ENCODE data around the gene SCN2B.

Gene SCN2B

GRCh38 chr11:118135051-118135795, 41.2 kb downstream of the SCN2B start:
- DNase-seq (ENCODE audit: low spot score), result no peak

DNA sequence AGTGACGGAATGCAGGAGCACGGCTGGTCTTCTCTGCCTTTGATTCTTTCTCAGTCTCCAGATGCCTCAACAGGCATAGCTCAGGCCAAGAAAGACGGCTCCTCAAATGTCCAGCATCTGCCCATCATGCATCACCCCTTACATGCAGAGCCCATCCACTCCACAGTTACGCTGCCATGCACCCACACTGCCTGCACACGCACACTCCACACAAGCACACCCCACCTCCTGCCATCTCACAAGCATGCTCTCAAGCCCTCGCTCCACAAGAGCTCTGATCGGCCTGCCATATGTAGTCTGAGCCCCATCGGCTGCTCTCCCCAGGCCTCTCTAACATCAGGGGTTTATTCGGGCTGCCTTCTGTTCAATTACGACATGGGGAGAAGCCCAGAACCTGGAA, 42.6 kb downstream of the SCN2B start:
- no peak for DNase-seq (ENCODE audit: low spot score)

- DNase-seq (ENCODE audit: low spot score), result no peak
Observed at GRCh38 chr11:118132385-118133151, 43.9 kb downstream of the SCN2B start.

DNA sequence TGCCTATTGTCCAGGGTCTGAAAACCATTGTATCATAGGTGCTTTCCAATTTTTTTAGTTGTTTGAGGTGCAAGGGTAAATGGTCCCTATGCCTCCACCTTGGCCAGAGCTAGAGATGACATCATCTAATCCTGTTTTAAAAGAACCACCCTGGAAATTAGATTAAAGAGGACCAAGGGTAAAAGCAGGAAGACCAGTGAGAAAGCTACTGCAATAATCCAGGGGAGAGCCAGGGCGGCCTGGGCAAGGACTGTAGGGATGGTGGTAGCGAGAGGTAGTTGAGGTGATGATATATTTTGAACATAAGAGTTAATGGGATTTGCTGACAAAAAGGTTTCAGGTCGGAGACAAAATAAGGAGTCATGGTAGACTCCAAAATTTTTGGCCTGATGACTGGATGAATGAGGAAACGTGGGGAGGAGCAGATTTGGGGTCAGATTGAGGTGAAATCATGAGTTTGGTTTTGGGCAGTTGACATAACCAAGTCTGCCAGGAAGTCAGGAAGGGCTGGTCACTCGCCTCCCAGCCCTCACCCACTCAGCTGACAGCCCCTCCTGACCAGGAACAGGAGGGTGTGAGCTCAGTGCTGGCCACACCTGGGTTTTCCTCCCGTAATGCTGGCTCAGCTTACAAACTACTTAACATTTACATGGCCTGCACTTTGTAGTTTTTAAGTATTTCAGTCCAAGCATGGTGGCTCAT, 46.8 kb downstream of the SCN2B start:
- no peak for DNase-seq (ENCODE audit: low spot score)

- no peak for DNase-seq (ENCODE audit: low spot score)
Observed at GRCh38 chr11:118128721-118129470, 47.5 kb downstream of the SCN2B start.

DNA sequence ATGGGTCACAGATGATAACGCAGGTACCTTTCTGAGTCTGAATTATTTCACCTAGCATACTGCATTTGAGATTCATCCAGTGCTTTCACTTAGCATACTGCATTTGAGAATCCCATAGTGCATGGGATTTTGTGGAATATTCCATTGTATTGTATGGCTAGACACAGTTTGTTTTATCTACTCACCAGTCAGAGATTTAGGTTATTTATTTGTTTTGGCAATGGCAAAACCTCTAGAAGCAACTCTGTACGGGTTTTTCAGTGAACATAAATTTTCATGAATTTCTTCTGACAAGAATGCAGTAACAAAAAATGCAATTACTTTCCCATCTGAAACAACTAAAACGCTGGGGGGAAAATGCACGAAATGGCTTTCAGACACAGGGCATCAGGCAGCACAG, 48.1 kb downstream of the SCN2B start:
- DNase-seq (ENCODE audit: low spot score), result no peak

DNA sequence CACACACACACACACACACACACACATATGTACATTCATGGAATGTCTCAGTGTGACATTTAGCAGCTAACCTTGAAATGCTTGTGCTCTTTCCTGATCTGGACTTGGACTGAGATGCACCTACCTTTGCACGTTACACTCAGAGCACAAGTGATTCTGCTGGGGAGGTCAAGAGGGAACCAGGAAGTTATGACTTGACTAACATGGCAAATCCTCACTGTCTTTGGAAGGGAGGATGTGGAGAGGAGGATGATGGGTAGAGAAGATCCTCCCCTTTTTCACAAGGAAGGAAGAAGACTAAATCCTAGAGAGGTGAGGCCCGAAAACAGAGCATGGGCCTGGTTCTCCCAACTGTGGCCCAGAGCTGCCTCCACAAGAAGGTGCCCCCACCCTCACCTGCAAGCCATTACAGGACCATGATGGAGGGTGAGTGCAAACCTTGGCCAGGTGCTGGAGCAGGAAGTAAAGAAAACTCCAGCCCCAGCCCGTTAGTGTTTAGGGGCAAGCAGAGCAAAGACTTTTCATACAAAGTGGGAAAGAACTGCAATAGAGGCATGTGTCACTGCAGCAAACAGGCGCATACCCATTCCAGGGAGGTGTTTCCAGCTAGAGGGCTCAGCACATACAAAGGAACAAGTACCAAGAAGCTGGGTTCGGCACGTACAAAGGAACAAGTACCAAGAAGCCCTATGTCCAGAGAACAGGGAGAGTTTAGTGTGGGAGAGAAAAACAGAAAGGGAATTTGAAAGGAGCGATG, 50.2 kb downstream of the SCN2B start:
- DNase-seq (ENCODE audit: low spot score), result peak; percentile 79

DNA sequence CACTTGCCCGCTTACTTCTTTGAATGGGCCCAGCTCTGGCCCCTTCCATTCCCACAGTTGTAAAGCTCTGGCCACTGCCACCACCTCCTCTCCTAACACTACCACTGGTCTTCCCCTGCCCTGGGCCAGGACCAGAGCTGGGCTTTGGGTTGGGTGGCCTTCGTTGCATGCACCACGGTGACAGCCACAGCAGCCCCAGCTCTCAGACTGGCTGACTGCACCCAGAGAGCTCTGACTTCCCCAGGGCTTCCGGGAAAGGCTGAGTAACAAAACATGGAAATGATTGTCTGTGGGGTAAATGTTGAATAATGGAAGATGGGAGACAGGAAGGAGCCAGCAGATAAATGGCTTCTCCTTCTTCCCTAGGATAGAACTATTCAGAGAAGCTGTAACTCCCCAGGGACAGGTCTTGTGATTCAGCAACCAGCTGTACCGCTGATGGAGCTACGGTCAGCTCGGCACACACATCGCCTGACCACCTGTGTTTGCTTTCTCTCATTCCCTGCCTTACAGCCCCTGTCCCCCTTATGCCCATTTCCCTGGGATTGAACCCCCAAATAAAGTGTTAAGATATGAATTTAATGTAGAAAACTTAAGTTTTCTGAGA, 51.4 kb downstream of the SCN2B start:
- no peak for DNase-seq (ENCODE audit: low spot score)

DNA sequence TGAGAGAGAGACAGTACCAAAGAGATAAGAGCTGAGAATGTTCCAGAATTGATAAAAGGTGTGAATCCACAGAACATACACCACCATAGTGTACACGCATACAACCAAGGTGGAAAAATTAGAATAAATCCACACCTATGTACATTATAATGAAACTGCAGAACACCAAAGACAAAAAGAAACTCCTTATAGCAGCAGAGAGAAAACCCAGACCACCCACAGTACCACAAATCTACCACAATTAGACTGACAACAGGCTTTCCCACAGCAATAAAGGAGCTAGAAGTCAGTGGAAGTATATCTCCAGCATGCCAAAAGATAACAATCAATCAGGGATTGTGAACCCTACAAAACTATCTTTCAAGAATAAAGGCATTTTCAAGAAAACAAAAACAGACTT, 55.6 kb downstream of the SCN2B start:
- no peak for DNase-seq (ENCODE audit: low spot score)

- no peak for DNase-seq (ENCODE audit: low spot score)
Observed at GRCh38 chr11:118117790-118118601, 58.4 kb downstream of the SCN2B start.

DNA sequence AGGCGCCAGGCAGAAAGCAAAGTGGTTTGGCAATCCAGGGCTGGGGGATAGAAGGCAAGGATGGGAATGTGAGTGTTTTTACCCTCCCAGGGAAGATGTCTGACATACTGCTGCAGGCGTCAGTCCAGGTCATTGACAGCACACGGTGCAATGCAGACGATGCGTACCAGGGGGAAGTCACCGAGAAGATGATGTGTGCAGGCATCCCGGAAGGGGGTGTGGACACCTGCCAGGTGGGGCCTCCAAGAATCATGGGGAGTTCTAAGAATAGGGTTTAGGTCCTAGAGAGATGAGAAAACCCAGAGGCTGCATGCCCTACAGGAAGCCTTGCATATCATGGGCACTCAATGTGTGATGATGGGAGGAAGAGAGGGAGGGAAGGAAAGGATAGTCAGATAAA, 61.4 kb downstream of the SCN2B start:
- no peak for DNase-seq (ENCODE audit: low spot score)

- no peak for DNase-seq (ENCODE audit: low spot score)
Observed at GRCh38 chr11:118114266-118114665, 62.2 kb downstream of the SCN2B start.

GRCh38 chr11:118112711-118113430, 63.6 kb downstream of the SCN2B start:
- no peak for DNase-seq (ENCODE audit: low spot score)

Data from SW480 (cell line).